ENCODE results near the gene GBX1.

The GBX1 gene

GRCh38 chr7:151101621-151102396, 65.7 kb downstream of the GBX1 start:
- TF ChIP-seq ZFX (IDR thresholded peaks at IDR 0.05) (no peak), CTCF (conservative IDR thresholded peaks at IDR 0.05) (no peak)
- no peak overlapping the region for H3K27ac ChIP-seq

- TF ChIP-seq CTCF (conservative IDR thresholded peaks at IDR 0.05) (no peak), ZFX (IDR thresholded peaks at IDR 0.05) (no peak)
- H3K27ac ChIP-seq = no peak overlapping the region
Observed at GRCh38 chr7:151100921-151101320, 66.6 kb downstream of the GBX1 start.

DNA sequence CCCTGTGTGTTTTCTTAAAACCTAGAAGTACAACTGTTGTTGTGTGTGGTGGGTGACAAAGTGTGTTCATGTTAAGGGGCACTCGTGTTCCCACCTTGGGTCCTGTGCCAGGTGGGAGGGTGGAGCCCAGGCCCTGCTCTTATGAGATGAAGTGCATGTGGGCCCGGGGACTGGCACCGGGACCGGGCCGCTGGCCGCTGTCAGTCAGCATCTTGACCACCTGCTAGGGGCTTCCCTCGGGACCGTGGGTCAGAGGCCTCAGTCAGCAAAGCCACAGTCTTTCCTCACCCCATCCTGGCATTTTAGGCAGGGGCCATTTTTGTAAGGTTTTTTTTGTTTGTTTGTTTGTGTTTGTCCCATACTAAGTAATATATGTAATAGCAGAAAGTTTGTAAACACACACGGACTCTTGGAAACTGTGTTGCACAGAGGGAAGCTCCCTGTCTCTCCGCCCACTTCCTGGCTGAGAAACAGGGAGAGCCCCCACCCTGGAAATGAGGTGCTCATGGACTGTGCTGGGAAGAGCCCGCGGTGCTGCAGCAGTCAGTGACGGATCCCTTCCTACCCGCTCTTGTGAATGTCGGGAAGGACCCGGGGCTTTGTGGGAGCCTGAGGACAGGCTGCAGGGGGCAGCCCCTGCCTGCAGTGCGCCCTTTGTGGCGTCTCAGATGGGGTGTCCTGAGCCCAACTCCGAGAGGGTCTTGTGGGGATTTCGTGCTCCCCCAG, 67.8 kb downstream of the GBX1 start:
- no peak overlapping the region for H3K27ac ChIP-seq
- TF ChIP-seq ZFX (IDR thresholded peaks at IDR 0.05) (no peak), CTCF (conservative IDR thresholded peaks at IDR 0.05) (no peak)
